HG02571 (cell line): Measurements from ENCODE around the gene CORO7.

Experiments used
- ATAC-seq: cut with Tn5 transposase; IDR thresholded peaks from one replicate; pipeline ENCODE4 v1.9.1; 2021; ENCODE audit warnings: mild to moderate bottlenecking, moderate library complexity; ENCODE audit not compliant: unreplicated experiment

Gene CORO7

GRCh38 chr16:4313563-4314531 is 102.5 kb downstream of the CORO7 start:
- no peak for ATAC-seq

DNA sequence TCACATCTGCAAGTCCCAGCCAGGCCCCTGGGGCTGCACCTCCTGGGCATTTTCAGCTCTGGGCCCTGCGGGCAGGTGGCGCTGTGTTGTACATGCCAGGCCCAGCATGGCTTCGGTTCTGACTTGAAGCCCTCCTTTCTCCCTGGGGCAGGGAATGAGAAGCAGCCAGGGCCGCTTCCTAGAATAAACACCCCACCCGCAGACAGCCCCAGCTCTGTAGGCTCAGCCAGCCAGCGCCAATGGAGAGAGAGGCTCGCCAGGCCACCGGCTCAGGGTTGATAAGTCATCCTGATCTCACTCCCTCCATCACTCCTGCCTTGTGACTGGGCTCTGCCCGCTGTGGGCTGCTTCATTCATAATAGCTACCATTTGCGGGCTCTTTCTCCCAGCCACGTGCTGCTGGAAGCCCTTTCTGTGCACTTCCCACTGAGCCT is 106.5 kb downstream of the CORO7 start:
- ATAC-seq, result no peak

GRCh38 chr16:4309102-4309832 is 107.1 kb downstream of the CORO7 start:
- no peak for ATAC-seq

- peak; percentile 86 for ATAC-seq
These were observed 109.0 kb downstream of the CORO7 start for GRCh38 chr16:4307215-4308037.

DNA sequence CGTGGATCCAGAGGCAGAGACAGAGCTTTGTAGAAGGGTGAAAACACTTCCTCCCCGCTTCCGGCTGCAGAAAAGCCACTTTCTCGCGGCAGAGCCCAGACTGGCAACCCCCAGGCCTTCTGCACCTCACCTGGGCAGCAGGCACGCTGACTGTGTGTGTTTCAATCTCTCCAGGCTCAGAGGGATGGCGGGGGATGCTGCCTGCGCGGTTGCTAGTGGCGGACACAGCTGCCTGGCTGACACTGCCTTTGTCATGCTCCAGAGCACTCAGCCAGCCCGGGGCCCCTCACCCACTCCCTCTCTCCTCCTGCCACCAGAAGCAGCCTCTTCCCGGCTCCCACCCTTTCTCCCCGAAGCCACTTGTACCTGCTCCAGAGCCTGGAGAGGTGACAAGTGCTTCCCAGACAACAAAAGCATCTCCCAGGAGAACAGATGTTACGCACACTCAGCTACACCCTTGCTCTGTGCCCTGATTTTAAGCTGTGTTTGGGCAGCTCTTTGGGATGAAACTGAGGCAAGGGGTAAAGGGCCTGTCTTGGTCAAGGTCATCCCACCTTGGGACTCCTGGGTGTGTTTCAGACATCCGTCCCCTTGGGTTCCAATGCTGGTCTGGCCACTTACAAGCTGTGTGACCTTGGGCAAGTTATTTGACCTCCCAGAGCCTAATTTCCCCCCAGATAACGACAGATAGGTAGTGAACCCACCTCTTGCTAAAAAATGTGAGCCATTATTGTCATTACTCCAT is 109.8 kb downstream of the CORO7 start:
- ATAC-seq, result no peak
